Calu3 (cell line): Measurements from ENCODE around the gene RPA3. TPM values are rescaled to one million over a fixed set of nuclear protein-coding genes. Genes with fewer than 3 reads are reported as not detected.

Source experiments
- BruUV-seq: library from RNA; stranded (reverse); fragments of 400-500 nt; replicated peaks from 2 replicates; lab custom pipeline; 2021; lab: Mats Ljungman, UMichigan
- CTCF ChIA-PET: fragments of 300-600 bp; sonication (Branson Sonifier 250); formaldehyde crosslinking; loops from one replicate; lab custom pipeline; 2022; ENCODE audit warnings: antibody characterized with exemption; lab: Charles Lee
- DNase-seq: peaks from one replicate; pipeline ENCODE4 v3.0.0; 2022
- H3K27ac Mint-ChIP-seq: one replicate; pipeline ENCODE4 v1.8.0; 2022; ENCODE audit warnings: mixed read lengths; ENCODE audit not compliant: unreplicated experiment
- H3K27me3 Mint-ChIP-seq: one replicate; pipeline ENCODE4 v1.8.0; 2022; ENCODE audit warnings: mixed read lengths; ENCODE audit not compliant: unreplicated experiment
- H3K36me3 Mint-ChIP-seq: one replicate; pipeline ENCODE4 v1.8.0; 2022; ENCODE audit warnings: mild to moderate bottlenecking, moderate library complexity, mixed read lengths; ENCODE audit not compliant: insufficient read depth, unreplicated experiment
- H3K4me1 Mint-ChIP-seq: one replicate; pipeline ENCODE4 v1.8.0; 2022; ENCODE audit warnings: mild to moderate bottlenecking, low read depth, mixed read lengths; ENCODE audit not compliant: unreplicated experiment
- H3K4me3 Mint-ChIP-seq: one replicate; pipeline ENCODE4 v1.8.0; 2022; ENCODE audit warnings: mild to moderate bottlenecking, low read depth, moderate library complexity, mixed read lengths; ENCODE audit not compliant: unreplicated experiment
- H3K9me3 Mint-ChIP-seq: one replicate; pipeline ENCODE4 v1.8.0; 2022; ENCODE audit warnings: low read depth, mixed read lengths; ENCODE audit not compliant: unreplicated experiment
- CTCF ChIP-seq: fragments of 200-600 bp; IDR thresholded peaks from one replicate; pipeline ENCODE4 v1.8.0; 2022; ENCODE audit warnings: antibody characterized with exemption; ENCODE audit not compliant: unreplicated experiment
- intact Hi-C: fragments of 100-400 bp; cut with micrococcal nuclease; formaldehyde crosslinking; loops from one replicate; pipeline ENCODE4 v1.10.0; 2022; ENCODE audit not compliant: unreplicated experiment
- total RNA-seq: library from RNA; stranded (reverse); gene quantifications from 2 replicates; pipeline ENCODE4 v1.2.3, GENCODE V29; 2022

RPA3 gene
- total RNA-seq, 1 experiment from 2014 or later, result 143 TPM

- Mint-ChIP-seq H3K4me3 (no peak overlapping the region), H3K36me3 (no peaks in the 10 kb centered on the region), H3K4me1 (peaks cover 12% of the 10 kb centered on the region), H3K27me3 (no peaks in the 10 kb centered on the region), H3K27ac (no peak overlapping the region), H3K9me3 (no peaks in the 10 kb centered on the region)
- no peak for TF ChIP-seq CTCF
- CTCF ChIA-PET, result no interaction called here
- BruUV-seq, result no TSS peak
- intact Hi-C loops, result no loop called here
- DNase-seq, result no peak
Measured at GRCh38 chr7:7705318-7705717, 13.1 kb downstream of the RPA3 start.

- peaks cover 12% of the 10 kb centered on the region for H3K4me1 Mint-ChIP-seq
- no peak overlapping the region for H3K4me3 Mint-ChIP-seq
- no peaks in the 10 kb centered on the region for H3K27me3 Mint-ChIP-seq
- no peak overlapping the region for H3K27ac Mint-ChIP-seq
- BruUV-seq, result no TSS peak
- DNase-seq, result no peak
- no peak for TF ChIP-seq CTCF
- no peaks in the 10 kb centered on the region for H3K9me3 Mint-ChIP-seq
- CTCF ChIA-PET, result no interaction called here
- intact Hi-C loops, result no loop called here
- H3K36me3 Mint-ChIP-seq, result no peaks in the 10 kb centered on the region
Measured at GRCh38 chr7:7704867-7705266, 13.5 kb downstream of the RPA3 start.

- no TSS peak for BruUV-seq
- Mint-ChIP-seq H3K4me1 (peaks cover 6% of the 10 kb centered on the region), H3K9me3 (no peaks in the 10 kb centered on the region), H3K27ac (no peak overlapping the region), H3K27me3 (no peaks in the 10 kb centered on the region), H3K4me3 (no peak overlapping the region), H3K36me3 (no peaks in the 10 kb centered on the region)
- TF ChIP-seq CTCF, result no peak
- intact Hi-C loops, result no loop called here
- CTCF ChIA-PET, result no interaction called here
- no peak for DNase-seq
Measured at GRCh38 chr7:7703427-7703826, 15.0 kb downstream of the RPA3 start.

- H3K4me3 Mint-ChIP-seq, result no peak overlapping the region
- TF ChIP-seq CTCF, result no peak
- no peaks in the 10 kb centered on the region for H3K27me3 Mint-ChIP-seq
- intact Hi-C loops, result no loop called here
- no peaks in the 10 kb centered on the region for H3K9me3 Mint-ChIP-seq
- no peaks in the 10 kb centered on the region for H3K36me3 Mint-ChIP-seq
- no peak overlapping the region for H3K27ac Mint-ChIP-seq
- CTCF ChIA-PET, result no interaction called here
- no peak for DNase-seq
- peaks cover 10% of the 10 kb centered on the region for H3K4me1 Mint-ChIP-seq
- no TSS peak for BruUV-seq
Measured at GRCh38 chr7:7702826-7703225, 15.6 kb downstream of the RPA3 start.

GRCh38 chr7:7701527-7701926 is 16.9 kb downstream of the RPA3 start:
- intact Hi-C loops, result no loop called here
- Mint-ChIP-seq H3K36me3 (peaks cover 4% of the 10 kb centered on the region), H3K9me3 (no peaks in the 10 kb centered on the region), H3K27ac (no peak overlapping the region), H3K27me3 (no peaks in the 10 kb centered on the region), H3K4me3 (no peak overlapping the region), H3K4me1 (peaks cover 21% of the 10 kb centered on the region)
- DNase-seq, result no peak
- BruUV-seq, result no TSS peak
- CTCF ChIA-PET, result no interaction called here
- TF ChIP-seq CTCF, result no peak
